Measurements from ENCODE around the gene ADPRM. TPM values are rescaled to one million over a fixed set of nuclear protein-coding genes. Genes with fewer than 3 reads are reported as not detected.
"Not testable (repeated sequence)": the region's sequence is repeated elsewhere in the genome, so short reads cannot be mapped to it uniquely, and the experiment has no call there.

The ADPRM gene
- 10 to 100 TPM; 17.1 to 20.9 (median 18.1) TPM for polyA plus RNA-seq (ENCODE audit: insufficient read length in 3 of 3)

- peak; percentile 87 to 93 (median 93) for DNase-seq (ENCODE audit: low read depth in 3 of 3, low spot score in 2 of 3)
Observed at GRCh38 chr17:10697092-10698081, at the start of gene ADPRM, which contains the start of gene SCO1. ADPRM (plus strand) TSS chr17:10697594; CDS start chr17:10704927, 7,333 bp downstream. SCO1 (minus strand) TSS chr17:10697533; CDS start chr17:10697507, 26 bp downstream.

- no peak for DNase-seq (ENCODE audit: low read depth in 3 of 3, low spot score in 2 of 3)
Observed at GRCh38 chr17:10648381-10648780, 49.0 kb upstream of the ADPRM start.

GRCh38 chr17:10648956-10649355 lies 48.4 kb upstream of the ADPRM start:
- no peak for DNase-seq (ENCODE audit: low read depth in 3 of 3, low spot score in 2 of 3)

- DNase-seq (ENCODE audit: low read depth in 3 of 3, low spot score in 2 of 3) = no peak
Observed at GRCh38 chr17:10649602-10650001, 47.8 kb upstream of the ADPRM start.

- no peak for DNase-seq (ENCODE audit: low read depth in 3 of 3, low spot score in 2 of 3)
Observed at GRCh38 chr17:10651927-10652326, 45.5 kb upstream of the ADPRM start.

- DNase-seq (ENCODE audit: low read depth in 3 of 3, low spot score in 2 of 3) = no peak
Observed at GRCh38 chr17:10652984-10653659, 44.3 kb upstream of the ADPRM start.

- no peak for DNase-seq (ENCODE audit: low read depth in 3 of 3, low spot score in 2 of 3)
Observed at GRCh38 chr17:10653987-10654386, 43.4 kb upstream of the ADPRM start.

GRCh38 chr17:10657148-10657547 lies 40.2 kb upstream of the ADPRM start, which contains the start of gene MYH3:
MYH3 (minus strand) TSS chr17:10657309; CDS start chr17:10655064, 2,245 bp downstream.
- no peak for DNase-seq (ENCODE audit: low read depth in 3 of 3, low spot score in 2 of 3)

GRCh38 chr17:10657879-10658278 lies 39.5 kb upstream of the ADPRM start:
- no peak for DNase-seq (ENCODE audit: low read depth in 3 of 3, low spot score in 2 of 3)

- DNase-seq (ENCODE audit: low read depth in 3 of 3, low spot score in 2 of 3) = no peak
Observed at GRCh38 chr17:10661437-10661836, 36.0 kb upstream of the ADPRM start.

- no peak for DNase-seq (ENCODE audit: low read depth in 3 of 3, low spot score in 2 of 3)
Observed at GRCh38 chr17:10663231-10663630, 34.2 kb upstream of the ADPRM start.

GRCh38 chr17:10664571-10664970 lies 32.8 kb upstream of the ADPRM start:
- DNase-seq (ENCODE audit: low read depth in 3 of 3, low spot score in 2 of 3) = no peak

- no peak for DNase-seq (ENCODE audit: low read depth in 3 of 3, low spot score in 2 of 3)
Observed at GRCh38 chr17:10666906-10667305, 30.5 kb upstream of the ADPRM start.

- no peak for DNase-seq (ENCODE audit: low read depth in 3 of 3, low spot score in 2 of 3)
Observed at GRCh38 chr17:10668775-10669174, 28.6 kb upstream of the ADPRM start.

GRCh38 chr17:10673312-10673711 lies 24.1 kb upstream of the ADPRM start:
- DNase-seq (ENCODE audit: low read depth in 3 of 3, low spot score in 2 of 3) = no peak

GRCh38 chr17:10674704-10675103 lies 22.7 kb upstream of the ADPRM start:
- DNase-seq (ENCODE audit: low read depth in 3 of 3, low spot score in 2 of 3) = no peak

- DNase-seq (ENCODE audit: low read depth in 3 of 3, low spot score in 2 of 3) = no peak
Observed at GRCh38 chr17:10681866-10682446, 15.4 kb upstream of the ADPRM start.

- DNase-seq (ENCODE audit: low read depth in 3 of 3, low spot score in 2 of 3) = no peak
Observed at GRCh38 chr17:10683853-10684252, 13.5 kb upstream of the ADPRM start.

GRCh38 chr17:10687499-10687898 lies 9.9 kb upstream of the ADPRM start:
- DNase-seq (ENCODE audit: low read depth in 3 of 3, low spot score in 2 of 3) = no peak

- DNase-seq (ENCODE audit: low read depth in 3 of 3, low spot score in 2 of 3) = not testable (repeated sequence)
Observed at GRCh38 chr17:10695875-10696407, 1.5 kb upstream of the ADPRM start.

All from right renal cortex interstitium (tissue), 3 donors.